HG02943 (cell line): ENCODE data around the gene EPS15.
"Not testable (repeated sequence)": the region's sequence is repeated elsewhere in the genome, so short reads cannot be mapped to it uniquely, and the experiment has no call there.

ENCODE experiments used
- ATAC-seq: cut with Tn5 transposase; IDR thresholded peaks from one replicate; pipeline ENCODE4 v1.9.1; 2021; ENCODE audit warnings: mild to moderate bottlenecking, low read depth, moderate library complexity; ENCODE audit not compliant: unreplicated experiment

The EPS15 gene

GRCh38 chr1:51549016-51549619 lies 30.1 kb upstream of the EPS15 start:
- ATAC-seq = no peak

- ATAC-seq = no peak
Measured at GRCh38 chr1:51543858-51544257, 24.8 kb upstream of the EPS15 start.

GRCh38 chr1:51542158-51542953 lies 23.3 kb upstream of the EPS15 start:
- ATAC-seq = no peak

DNA sequence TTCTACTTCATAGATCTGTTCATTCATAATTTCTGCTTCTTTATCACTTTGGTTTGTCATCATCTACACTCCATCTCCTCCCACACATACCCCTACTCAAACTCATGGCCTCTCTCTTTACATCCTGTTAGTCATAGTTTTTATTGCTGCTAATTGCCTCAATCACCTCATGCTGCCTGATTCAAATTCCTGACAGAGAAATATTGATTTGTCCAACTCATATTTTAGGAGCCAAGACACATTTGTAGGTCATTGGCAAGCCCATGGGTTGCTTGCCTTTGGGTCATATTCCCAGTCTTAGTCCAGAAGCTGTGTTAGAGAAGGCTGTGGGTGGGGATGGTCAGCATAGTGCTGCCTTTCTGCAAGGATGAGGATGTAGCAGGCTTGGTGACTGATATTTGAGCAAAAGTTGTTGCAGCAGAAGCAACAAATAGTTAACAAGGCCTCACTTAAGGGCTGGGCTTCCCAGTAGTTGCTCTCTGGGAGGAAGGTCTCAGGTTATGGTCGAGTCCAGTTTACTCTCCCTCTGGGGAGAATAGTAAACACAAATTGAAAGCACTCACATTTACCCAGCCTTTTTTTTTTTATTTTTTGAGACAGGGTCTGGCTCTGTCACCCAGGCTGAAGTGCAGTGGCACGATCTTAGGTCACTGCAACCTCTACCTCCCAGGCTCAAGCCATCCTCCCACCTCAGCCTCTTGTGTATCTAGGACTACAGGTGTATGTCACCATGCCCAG lies 22.4 kb upstream of the EPS15 start:
- ATAC-seq = no peak

DNA sequence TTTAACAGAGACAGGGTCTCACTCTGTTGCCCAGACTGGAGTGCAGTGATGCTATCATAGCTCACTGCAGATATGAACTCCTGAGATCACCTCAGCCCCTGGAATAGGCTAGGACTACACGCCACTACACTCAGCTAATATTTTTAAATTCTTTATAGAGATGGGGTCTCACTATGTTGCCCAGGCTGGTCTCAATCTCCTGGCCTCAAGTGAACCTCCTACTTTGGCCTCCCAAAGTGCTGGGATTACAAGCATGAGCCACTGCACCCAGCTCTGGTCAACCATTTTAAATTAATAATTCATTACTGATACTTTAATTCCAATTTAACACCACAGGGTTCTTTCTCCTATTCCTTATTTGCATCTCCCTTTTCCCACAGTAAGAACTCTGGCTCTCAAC lies 18.5 kb upstream of the EPS15 start:
- ATAC-seq = no peak

- ATAC-seq = no peak
Measured at GRCh38 chr1:51535006-51535592, 16.0 kb upstream of the EPS15 start.

DNA sequence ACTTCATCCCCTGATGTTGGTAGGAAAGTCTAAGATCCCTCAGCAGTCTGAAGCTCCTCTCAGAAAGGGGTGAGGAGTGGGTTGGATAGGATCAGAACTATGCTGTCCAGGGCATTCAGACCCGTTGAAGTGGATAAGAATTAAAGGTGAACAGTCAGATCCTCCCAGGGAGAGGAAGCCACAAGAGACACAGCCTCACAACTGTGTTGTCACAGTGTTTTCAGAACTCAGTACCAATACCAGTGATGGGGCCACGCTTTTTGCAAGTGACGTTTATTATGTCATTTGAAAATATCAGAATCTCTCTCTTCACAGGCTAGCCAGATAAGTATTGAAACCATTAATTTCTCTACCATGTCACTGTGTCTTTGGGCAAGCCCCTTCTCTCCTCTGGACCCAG lies 15.4 kb upstream of the EPS15 start:
- no peak for ATAC-seq

- no peak for ATAC-seq
Measured at GRCh38 chr1:51532853-51533252, 13.8 kb upstream of the EPS15 start.

DNA sequence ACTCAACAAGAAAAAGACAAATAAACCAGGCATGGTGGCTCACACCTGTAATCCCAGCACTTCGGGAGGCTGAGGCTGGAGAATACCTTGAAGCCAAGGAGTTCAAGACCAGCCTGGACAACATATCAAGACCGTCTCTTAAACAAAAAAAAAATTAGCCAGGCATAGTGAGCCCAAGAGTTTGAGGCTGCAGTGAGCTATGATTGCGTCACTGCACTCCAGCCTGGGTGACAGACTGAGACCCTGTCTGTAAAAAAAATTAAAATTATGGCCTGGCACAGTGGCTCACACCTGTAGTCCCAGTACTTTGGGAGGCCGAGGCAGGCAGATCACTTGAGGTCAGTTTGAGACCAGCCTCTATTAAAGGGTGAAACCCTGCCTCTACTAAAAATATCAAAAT lies 11.4 kb upstream of the EPS15 start:
- ATAC-seq = not testable (repeated sequence)

GRCh38 chr1:51527144-51527543 lies 8.1 kb upstream of the EPS15 start:
- ATAC-seq = no peak

GRCh38 chr1:51526248-51526647 lies 7.2 kb upstream of the EPS15 start:
- no peak for ATAC-seq

GRCh38 chr1:51525295-51525694 lies 6.2 kb upstream of the EPS15 start:
- no peak for ATAC-seq

- ATAC-seq = no peak
Measured at GRCh38 chr1:51524817-51525216, 5.8 kb upstream of the EPS15 start.

DNA sequence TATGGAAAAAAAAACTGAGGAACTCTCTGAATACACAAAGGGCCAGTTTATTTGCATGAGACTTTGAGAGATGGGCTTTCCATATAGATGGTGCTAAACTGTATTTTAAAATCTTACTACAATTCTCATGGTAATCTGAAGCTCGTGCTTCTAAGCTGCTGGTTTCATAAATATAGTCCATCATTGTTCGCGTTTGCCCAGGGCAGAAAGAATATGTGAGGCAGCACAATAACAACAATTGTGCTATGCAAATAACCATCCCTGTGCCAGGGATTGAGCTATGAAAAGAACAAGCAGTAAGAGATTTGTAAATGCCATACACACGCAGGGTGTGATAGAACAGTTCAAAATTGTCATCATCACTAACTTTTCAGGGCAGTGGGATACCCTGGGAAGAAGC lies 4.9 kb upstream of the EPS15 start:
- ATAC-seq = no peak

DNA sequence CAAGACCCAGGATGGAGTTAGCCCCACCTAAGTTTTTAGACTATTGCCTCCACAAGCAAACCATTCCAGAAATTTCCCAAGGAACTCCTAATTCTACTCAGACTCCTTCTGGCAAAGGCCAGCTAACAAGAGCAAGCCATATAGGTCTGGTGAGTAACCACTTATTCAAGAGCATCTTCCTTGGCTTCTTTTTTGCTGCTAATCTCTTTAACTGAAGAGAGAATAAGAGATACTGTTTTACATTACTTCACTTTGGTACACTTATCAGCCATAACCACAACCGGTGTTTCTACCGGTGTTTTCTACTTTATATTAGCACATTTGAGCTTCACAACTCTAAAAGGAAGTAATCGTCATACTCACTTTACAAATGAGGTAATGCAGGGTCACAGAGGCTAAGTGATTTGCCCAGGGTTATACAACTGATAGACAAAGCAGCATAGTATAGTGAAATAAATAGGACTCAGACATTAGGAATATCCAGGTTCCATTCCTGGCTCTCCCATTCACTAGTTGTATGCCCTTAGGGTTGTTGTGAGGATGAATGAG lies 1.7 kb upstream of the EPS15 start:
- ATAC-seq = no peak

DNA sequence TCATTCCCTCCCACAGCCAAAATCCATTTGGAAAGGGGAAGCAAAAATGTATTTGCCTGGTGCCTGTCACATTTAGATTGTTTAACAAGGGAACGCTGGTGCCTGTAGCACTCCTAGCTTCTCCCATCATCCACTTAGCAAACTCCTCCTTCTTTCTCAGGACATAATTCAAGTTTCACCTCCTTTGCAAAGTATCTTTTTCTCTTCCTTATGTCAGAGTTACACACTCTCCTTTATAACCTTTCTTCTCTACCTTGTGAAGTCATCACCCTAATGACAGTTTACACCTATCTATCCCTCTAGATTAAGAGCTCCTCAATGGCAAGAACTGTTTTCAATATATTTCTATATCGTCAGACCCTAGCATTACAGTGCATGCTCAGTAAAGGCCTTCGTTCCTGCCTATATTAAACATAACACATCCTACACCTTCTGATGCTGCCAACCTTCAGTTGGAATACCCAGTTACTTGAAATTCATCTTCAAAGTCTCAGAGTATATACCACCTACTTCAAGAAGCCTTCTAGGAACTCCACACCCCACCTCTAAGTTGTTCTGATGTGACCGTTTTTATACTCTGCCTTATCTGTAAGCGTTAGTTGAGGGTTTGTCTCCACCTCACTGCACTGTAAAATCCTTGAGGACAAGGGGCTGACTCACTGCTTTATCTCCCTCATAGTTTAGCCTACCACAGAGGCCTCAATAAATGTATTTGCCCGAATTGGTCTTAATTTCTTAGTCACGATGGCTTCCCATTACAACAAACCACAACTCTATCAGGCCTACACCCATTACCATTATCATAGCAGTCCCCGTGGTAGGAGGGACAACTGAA lies 1.0 kb upstream of the EPS15 start:
- no peak for ATAC-seq

DNA sequence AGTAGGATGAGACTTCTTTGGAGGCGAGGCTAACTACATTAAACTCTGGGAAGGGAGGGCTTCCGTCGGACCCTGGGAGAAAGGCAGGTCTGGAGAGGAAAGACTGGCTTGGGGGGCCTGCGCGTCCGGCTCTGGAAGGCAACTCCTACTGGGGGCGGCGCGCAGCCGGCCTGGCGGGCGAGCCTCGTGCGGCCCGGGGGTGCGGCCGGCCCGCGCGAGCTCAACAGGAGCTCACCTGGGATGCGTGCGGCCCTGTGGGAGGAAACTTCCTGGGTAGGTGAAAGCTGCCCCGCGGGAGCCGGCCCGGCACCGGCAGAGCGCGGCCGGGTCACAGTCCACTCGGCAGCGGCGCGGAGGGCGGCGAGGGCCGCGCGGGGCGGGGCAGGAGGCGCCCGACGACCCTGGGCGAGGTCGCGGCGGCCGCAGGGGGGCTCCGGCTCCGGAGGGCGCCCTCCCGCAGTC lies 449 bp downstream of the EPS15 start:
- ATAC-seq = peak; percentile 48

GRCh38 chr1:51518033-51518585 lies 957 bp downstream of the EPS15 start:
- peak; percentile 17 for ATAC-seq

DNA sequence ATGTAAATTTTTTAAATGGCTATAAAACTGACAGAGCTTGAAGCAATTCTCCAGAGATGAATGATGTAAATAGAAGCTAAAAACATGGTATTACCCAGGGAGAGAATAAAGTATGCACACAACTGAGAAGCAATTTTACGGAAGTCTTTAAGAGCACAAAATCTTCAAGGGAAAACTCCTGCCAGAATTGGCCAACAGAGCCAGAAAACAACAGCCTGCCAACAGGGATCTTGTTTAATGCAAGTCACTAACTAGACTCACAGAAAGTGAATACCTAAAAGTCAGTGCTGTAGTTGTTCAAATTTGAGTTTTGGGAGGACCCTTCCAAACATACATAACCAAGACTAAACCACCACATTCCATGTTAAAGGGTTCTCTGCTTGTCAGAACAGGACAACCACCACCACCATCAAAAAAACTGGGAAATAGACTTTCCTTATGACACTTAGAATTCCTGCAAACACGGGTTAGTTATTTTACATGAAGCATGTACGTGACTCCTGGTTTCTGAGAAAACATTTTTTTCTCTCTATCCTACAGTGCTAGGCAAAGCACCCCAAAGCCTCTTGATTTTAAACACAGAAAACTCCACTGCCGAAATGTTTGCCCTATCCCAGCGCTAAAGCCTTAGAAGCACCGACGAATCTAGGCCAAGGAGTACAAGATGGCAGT lies 1.6 kb downstream of the EPS15 start:
- ATAC-seq = no peak
